ENCODE measurements around the gene OTOP3.
"Not testable (repeated sequence)": the region's sequence is repeated elsewhere in the genome, so short reads cannot be mapped to it uniquely, and the experiment has no call there.

The OTOP3 gene

GRCh38 chr17:74979408-74980146 is 43.9 kb downstream of the OTOP3 start:
- no peak for TF ChIP-seq CTCF (IDR thresholded peaks at IDR 0.05)
- DNase-seq (ENCODE audit: low spot score): no peak
- Histone ChIP-seq H3K27ac (no peak overlapping the region), H3K4me3 (no peak overlapping the region)

GRCh38 chr17:74981318-74981978 is 45.8 kb downstream of the OTOP3 start:
- DNase-seq (ENCODE audit: low spot score): no peak
- peak overlapping the region; percentile 89 for H3K4me3 ChIP-seq
- no peak for TF ChIP-seq CTCF (IDR thresholded peaks at IDR 0.05)
- H3K27ac ChIP-seq: peak overlapping the region; percentile 65 to 93

GRCh38 chr17:74981979-74982662 is 46.4 kb downstream of the OTOP3 start:
- no peak for TF ChIP-seq CTCF (IDR thresholded peaks at IDR 0.05)
- no peak for DNase-seq (ENCODE audit: low spot score)
- peak overlapping the region; percentile 65 to 93 for H3K27ac ChIP-seq
- H3K4me3 ChIP-seq: peak overlapping the region; percentile 89

- not testable (repeated sequence) for DNase-seq (ENCODE audit: low spot score)
- peak overlapping the region; percentile 65 to 93 for H3K27ac ChIP-seq
- peak overlapping the region; percentile 89 for H3K4me3 ChIP-seq
These were observed 47.1 kb downstream of the OTOP3 start for GRCh38 chr17:74982663-74983313.

- H3K4me3 ChIP-seq: no peak overlapping the region
- H3K27ac ChIP-seq: no peak overlapping the region
- TF ChIP-seq CTCF (IDR thresholded peaks at IDR 0.05): no peak
- DNase-seq (ENCODE audit: low spot score): no peak
These were observed 50.5 kb downstream of the OTOP3 start for GRCh38 chr17:74986206-74986576.

GRCh38 chr17:74987418-74987908 is 51.8 kb downstream of the OTOP3 start, which contains the start of gene CDR2L:
CDR2L (plus strand) TSS chr17:74987632; CDS start chr17:74988044, 412 bp downstream.
- TF ChIP-seq CTCF (IDR thresholded peaks at IDR 0.05): no peak
- DNase-seq (ENCODE audit: low spot score): peak; percentile 95
- peak within 1 kb of the TSS; percentile 96 for H3K4me3 ChIP-seq
- peak within 1 kb of the TSS; percentile 93 to 98 for H3K27ac ChIP-seq

Data from coronary artery (tissue), 2 donors.